WERI-Rb-1 (cell line): ENCODE measurements around the gene CIT.

Experiments
- DNase-seq: peaks from one replicate; pipeline ENCODE4 v3.0.0-alpha.2; 2020
- H3K27ac ChIP-seq: fragments of 250-450 bp; sonication (Bioruptor Pico); 2 replicates; pipeline ENCODE4 v1.5.1; 2020; ENCODE audit warnings: mild to moderate bottlenecking, moderate library complexity
- H3K27me3 ChIP-seq: fragments of 250-450 bp; sonication (Bioruptor Pico); 2 replicates; pipeline ENCODE4 v1.5.1; 2021; ENCODE audit warnings: mild to moderate bottlenecking, low read depth, moderate library complexity; ENCODE audit not compliant: insufficient read depth, severe bottlenecking
- H3K36me3 ChIP-seq: fragments of 250-450 bp; sonication (Bioruptor Pico); 2 replicates; pipeline ENCODE4 v1.5.1; 2020; ENCODE audit warnings: mild to moderate bottlenecking, moderate library complexity
- H3K4me3 ChIP-seq: 2 replicates; pipeline ENCODE4 v1.5.1; 2011; ENCODE audit warnings: low read depth, mild to moderate bottlenecking, control low read depth, low read length
- H3K9me3 ChIP-seq: fragments of 250-450 bp; sonication (Bioruptor Pico); 2 replicates; pipeline ENCODE4 v1.5.1; 2021; ENCODE audit warnings: mild to moderate bottlenecking, moderate library complexity; ENCODE audit not compliant: severe bottlenecking
- TF ChIP-seq, protein P1 (sequence below): IDR thresholded peaks from 2 replicates; pipeline ENCODE4 v1.5.1; 2011; ENCODE audit warnings: low read depth, mild to moderate bottlenecking, control low read depth, inconsistent platforms, low read length

CIT gene

DNA sequence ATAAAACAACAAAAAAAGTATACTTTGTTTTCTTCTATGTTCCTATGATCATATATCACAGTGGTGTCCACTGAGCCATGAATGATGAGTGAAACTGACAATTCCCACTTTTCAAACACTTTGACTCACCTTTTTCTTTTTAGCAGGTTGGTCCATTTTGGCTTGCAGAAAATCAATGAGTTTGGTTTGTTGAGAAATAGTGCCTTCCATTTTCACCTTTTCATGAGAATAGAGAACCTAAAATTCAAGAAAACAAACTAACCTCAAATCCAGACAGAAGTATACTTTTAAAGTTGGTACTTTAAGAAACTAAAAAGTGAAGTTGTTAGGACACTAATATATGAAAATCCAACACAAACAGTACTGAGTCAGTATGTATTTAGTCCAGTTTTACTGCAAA lies 156.8 kb downstream of the CIT start:
- Histone ChIP-seq H3K9me3 (no peaks in the 10 kb centered on the region), H3K27ac (no peak overlapping the region), H3K27me3 (no peaks in the 10 kb centered on the region), H3K36me3 (peaks cover 47% of the 10 kb centered on the region), H3K4me3 (no peak overlapping the region)
- no peak for DNase-seq
- TF ChIP-seq, protein P1, sequence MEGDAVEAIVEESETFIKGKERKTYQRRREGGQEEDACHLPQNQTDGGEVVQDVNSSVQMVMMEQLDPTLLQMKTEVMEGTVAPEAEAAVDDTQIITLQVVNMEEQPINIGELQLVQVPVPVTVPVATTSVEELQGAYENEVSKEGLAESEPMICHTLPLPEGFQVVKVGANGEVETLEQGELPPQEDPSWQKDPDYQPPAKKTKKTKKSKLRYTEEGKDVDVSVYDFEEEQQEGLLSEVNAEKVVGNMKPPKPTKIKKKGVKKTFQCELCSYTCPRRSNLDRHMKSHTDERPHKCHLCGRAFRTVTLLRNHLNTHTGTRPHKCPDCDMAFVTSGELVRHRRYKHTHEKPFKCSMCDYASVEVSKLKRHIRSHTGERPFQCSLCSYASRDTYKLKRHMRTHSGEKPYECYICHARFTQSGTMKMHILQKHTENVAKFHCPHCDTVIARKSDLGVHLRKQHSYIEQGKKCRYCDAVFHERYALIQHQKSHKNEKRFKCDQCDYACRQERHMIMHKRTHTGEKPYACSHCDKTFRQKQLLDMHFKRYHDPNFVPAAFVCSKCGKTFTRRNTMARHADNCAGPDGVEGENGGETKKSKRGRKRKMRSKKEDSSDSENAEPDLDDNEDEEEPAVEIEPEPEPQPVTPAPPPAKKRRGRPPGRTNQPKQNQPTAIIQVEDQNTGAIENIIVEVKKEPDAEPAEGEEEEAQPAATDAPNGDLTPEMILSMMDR: no peak

DNA sequence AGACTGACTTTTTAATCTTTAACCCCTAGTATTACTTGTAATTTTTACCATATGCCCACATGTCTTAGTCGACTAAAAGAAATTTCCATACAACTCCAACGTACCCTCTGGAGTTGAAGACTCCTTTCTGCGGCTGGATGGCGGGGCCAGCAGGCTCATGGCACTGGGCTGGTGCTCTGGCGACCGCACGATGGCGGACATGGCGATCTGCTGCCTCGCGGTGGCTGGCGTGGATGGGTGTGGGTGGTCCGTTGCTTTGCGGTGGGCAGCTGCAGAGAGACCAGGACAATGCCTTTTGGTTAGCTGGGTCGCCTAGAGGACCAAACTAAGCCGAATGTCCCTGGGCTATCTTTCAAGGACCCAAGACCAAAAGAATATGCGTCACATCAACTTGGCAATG lies 159.0 kb downstream of the CIT start:
- TF ChIP-seq, protein P1: no peak
- H3K27me3 ChIP-seq: no peaks in the 10 kb centered on the region
- H3K27ac ChIP-seq: no peak overlapping the region
- no peak for DNase-seq
- H3K9me3 ChIP-seq: no peaks in the 10 kb centered on the region
- H3K36me3 ChIP-seq: peaks cover 69% of the 10 kb centered on the region
- H3K4me3 ChIP-seq: no peak overlapping the region

DNA sequence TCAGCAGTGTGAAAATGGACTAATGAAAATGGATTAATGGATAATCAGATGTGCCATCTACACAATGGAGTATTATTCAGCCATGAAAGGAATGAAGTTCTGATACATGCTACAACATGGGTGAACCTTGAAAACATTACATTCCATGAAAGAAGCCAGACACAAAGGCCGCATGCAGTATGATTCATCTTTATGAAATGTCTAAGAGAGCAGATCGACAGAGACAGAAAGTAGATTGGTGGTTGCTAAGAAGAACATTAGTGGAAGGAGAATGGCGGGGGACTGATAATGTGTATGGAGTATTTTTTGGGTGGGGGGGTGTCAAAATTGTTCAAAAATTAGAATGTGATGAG lies 161.9 kb downstream of the CIT start:
- peaks cover 84% of the 10 kb centered on the region for H3K36me3 ChIP-seq
- no peak overlapping the region for H3K27ac ChIP-seq
- TF ChIP-seq, protein P1: no peak
- no peaks in the 10 kb centered on the region for H3K27me3 ChIP-seq
- H3K9me3 ChIP-seq: no peaks in the 10 kb centered on the region
- H3K4me3 ChIP-seq: no peak overlapping the region
- DNase-seq: no peak

DNA sequence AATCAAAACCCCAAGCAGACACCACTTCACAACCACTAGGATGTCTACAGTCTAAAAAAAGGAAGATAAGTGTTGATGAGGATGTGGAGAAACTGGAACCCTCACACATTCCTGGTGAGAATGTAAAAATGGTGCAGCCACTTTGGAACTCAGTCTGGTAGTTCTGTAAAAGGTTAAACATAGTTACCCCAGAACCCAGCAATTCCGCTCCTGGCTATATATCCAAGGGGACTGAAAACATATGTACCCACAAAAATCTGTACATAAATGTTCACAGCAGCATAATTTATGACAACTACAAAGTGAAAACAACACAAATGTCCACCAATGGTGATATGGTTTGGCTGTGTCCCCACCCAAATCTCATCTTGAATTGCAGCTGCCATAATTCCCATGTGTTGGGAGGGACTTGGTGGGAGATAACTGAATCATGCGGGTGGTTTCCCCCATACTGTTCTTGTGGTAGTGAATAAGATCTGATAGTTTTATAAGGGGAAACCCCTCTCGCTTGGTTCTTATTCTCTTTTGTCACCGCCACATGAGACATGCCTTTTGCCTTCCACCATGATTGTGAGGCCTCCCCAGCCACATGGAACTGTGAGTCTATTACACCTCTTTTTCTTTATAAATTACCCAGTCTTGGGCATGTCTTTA lies 162.4 kb downstream of the CIT start:
- H3K4me3 ChIP-seq: no peak overlapping the region
- H3K36me3 ChIP-seq: peaks cover 84% of the 10 kb centered on the region
- H3K27me3 ChIP-seq: no peaks in the 10 kb centered on the region
- no peak for DNase-seq
- TF ChIP-seq, protein P1: no peak
- H3K27ac ChIP-seq: no peak overlapping the region
- no peaks in the 10 kb centered on the region for H3K9me3 ChIP-seq

DNA sequence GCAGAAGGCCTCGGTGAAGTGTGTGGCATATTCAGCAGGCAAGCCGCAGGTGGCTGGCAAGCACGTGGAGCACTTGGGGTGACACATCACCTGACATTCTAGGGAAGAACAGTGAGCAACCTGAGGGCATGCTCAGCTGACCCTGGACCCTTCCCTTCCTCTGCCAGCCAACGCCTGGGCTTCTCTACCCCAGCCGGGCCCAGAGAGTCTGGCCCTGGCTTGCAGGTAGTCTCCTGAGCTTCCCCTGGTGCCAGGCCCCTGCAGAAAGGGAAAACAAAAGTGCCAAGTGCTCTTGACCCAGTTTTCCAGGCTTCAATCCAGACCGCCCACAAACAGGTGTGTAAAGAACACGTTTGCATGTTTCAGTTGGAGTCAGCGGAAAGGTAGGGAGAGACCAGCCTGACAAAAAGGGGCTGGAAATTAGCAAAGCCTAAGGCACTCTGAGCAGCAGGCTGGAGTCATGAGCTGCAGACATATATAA lies 163.5 kb downstream of the CIT start:
- H3K27ac ChIP-seq: no peak overlapping the region
- TF ChIP-seq, protein P1: no peak
- no peak overlapping the region for H3K4me3 ChIP-seq
- DNase-seq: no peak
- peaks cover 87% of the 10 kb centered on the region for H3K36me3 ChIP-seq
- no peaks in the 10 kb centered on the region for H3K27me3 ChIP-seq
- no peaks in the 10 kb centered on the region for H3K9me3 ChIP-seq

DNA sequence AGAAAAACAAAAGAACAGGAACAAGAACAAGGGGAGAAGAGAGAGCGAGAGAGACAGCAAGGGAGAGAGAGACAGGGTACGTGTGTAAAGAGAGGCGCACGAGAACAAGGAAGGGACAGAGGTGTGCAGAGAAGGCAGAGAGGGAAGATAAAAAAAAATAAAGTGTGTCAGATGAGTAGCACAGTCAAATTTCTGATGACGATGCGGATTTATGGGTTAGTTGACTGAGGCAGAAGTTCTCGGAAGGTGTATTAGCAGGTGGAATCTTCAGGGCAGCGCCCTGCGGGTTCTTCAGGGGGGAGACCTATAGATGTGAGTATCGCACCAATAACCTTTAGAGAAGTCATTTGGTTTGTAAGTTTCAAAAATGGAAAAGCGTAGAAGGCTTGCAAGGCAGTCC lies 164.4 kb downstream of the CIT start:
- Histone ChIP-seq H3K36me3 (peaks cover 88% of the 10 kb centered on the region), H3K4me3 (no peak overlapping the region), H3K9me3 (no peaks in the 10 kb centered on the region), H3K27ac (no peak overlapping the region), H3K27me3 (no peaks in the 10 kb centered on the region)
- TF ChIP-seq, protein P1: no peak
- no peak for DNase-seq
